H9 (cell line): Measurements from ENCODE around the gene ADI1. TPM values are rescaled to one million over a fixed set of nuclear protein-coding genes. Genes with fewer than 3 reads are reported as not detected.

ENCODE experiments used
- DNase-seq: peaks from one replicate; pipeline ENCODE4 v3.0.0-alpha.2; 2017
- H2AFZ ChIP-seq: one replicate; pipeline ENCODE4 v1.6.1; 2013; ENCODE audit warnings: mild to moderate bottlenecking, low read length, control low read depth, moderate library complexity
- H2AK5ac ChIP-seq: 2 replicates; pipeline ENCODE4 v1.6.1; 2013; ENCODE audit warnings: low read length, control low read depth, mixed read lengths; ENCODE audit not compliant: insufficient read length
- H2BK120ac ChIP-seq: one replicate; pipeline ENCODE4 v1.6.1; 2013; ENCODE audit warnings: low read depth, mild to moderate bottlenecking, low read length, control low read depth, inconsistent platforms; ENCODE audit not compliant: poor library complexity, severe bottlenecking
- H2BK12ac ChIP-seq: 2 replicates; pipeline ENCODE4 v1.6.1; 2013; ENCODE audit warnings: low read length, control low read depth, mixed read lengths, low read depth; ENCODE audit not compliant: insufficient read length
- H2BK15ac ChIP-seq: 2 replicates; pipeline ENCODE4 v1.6.1; 2013; ENCODE audit warnings: low read depth, low read length, control low read depth
- H2BK20ac ChIP-seq: one replicate; pipeline ENCODE4 v1.6.1; 2013; ENCODE audit warnings: low read depth, mild to moderate bottlenecking, low read length, control low read depth, inconsistent platforms; ENCODE audit not compliant: poor library complexity, severe bottlenecking
- H2BK5ac ChIP-seq: 2 replicates; pipeline ENCODE4 v1.6.1; 2013; ENCODE audit warnings: low read length, control low read depth, mixed read lengths; ENCODE audit not compliant: insufficient read length
- H3K14ac ChIP-seq: 2 replicates; pipeline ENCODE4 v1.6.1; 2013; ENCODE audit warnings: low read length, control low read depth; ENCODE audit not compliant: insufficient read depth
- H3K18ac ChIP-seq: 2 replicates; pipeline ENCODE4 v1.6.1; 2013; ENCODE audit warnings: low read depth, mild to moderate bottlenecking, mixed read lengths, low read length, control low read depth; ENCODE audit not compliant: insufficient read length
- H3K23ac ChIP-seq: 2 replicates; pipeline ENCODE4 v1.6.1; 2013; ENCODE audit warnings: low read length, control low read depth, mixed read lengths, low read depth; ENCODE audit not compliant: insufficient read length
- H3K23me2 ChIP-seq: 2 replicates; pipeline ENCODE4 v1.6.1; 2013; ENCODE audit warnings: low read depth, mild to moderate bottlenecking, mixed read lengths, low read length, control low read depth; ENCODE audit not compliant: insufficient read length, poor library complexity, severe bottlenecking
- H3K27ac ChIP-seq: 2 replicates; pipeline ENCODE4 v1.5.1; 2013; ENCODE audit warnings: low read length, control low read depth, mixed read lengths, low read depth; ENCODE audit not compliant: insufficient read length
- H3K27me3 ChIP-seq: 2 replicates; pipeline ENCODE4 v1.6.1; 2013; ENCODE audit warnings: low read length, control low read depth, inconsistent platforms; ENCODE audit not compliant: insufficient read depth
- H3K4ac ChIP-seq: 2 replicates; pipeline ENCODE4 v1.6.1; 2013; ENCODE audit warnings: low read depth, mild to moderate bottlenecking, control low read depth, inconsistent platforms, low read length, moderate library complexity
- H3K4me1 ChIP-seq: 2 replicates; pipeline ENCODE4 v1.6.1; 2013; ENCODE audit warnings: low read length, control low read depth, inconsistent platforms; ENCODE audit not compliant: insufficient read depth
- H3K4me2 ChIP-seq: 2 replicates; pipeline ENCODE4 v1.6.1; 2013; ENCODE audit warnings: low read length, control low read depth, mixed read lengths; ENCODE audit not compliant: insufficient read length, insufficient read depth
- H3K56ac ChIP-seq: 2 replicates; pipeline ENCODE4 v1.6.1; 2013; ENCODE audit warnings: low read depth, mild to moderate bottlenecking, mixed read lengths, low read length, control low read depth; ENCODE audit not compliant: insufficient read length
- H3K79me1 ChIP-seq: 2 replicates; pipeline ENCODE4 v1.6.1; 2013; ENCODE audit warnings: low read depth, mild to moderate bottlenecking, moderate library complexity, low read length, control low read depth, inconsistent platforms; ENCODE audit not compliant: insufficient read depth, poor library complexity, severe bottlenecking
- H3K79me2 ChIP-seq: 2 replicates; pipeline ENCODE4 v1.6.1; 2013; ENCODE audit warnings: low read length, control low read depth, inconsistent platforms; ENCODE audit not compliant: insufficient read depth
- H3K9ac ChIP-seq: 2 replicates; pipeline ENCODE4 v1.6.1; 2013; ENCODE audit warnings: low read length, control low read depth, mixed read lengths; ENCODE audit not compliant: insufficient read length; ENCODE audit errors: extremely low read depth
- H3K9me3 ChIP-seq: one replicate; pipeline ENCODE4 v1.6.1; 2013; ENCODE audit warnings: low read depth, low read length, inconsistent platforms; ENCODE audit not compliant: control insufficient read depth
- H3T11ph ChIP-seq: one replicate; pipeline ENCODE4 v1.6.1; 2013; ENCODE audit warnings: mild to moderate bottlenecking, low read length, control low read depth, inconsistent platforms
- H4K20me1 ChIP-seq: one replicate; pipeline ENCODE4 v1.6.1; 2013; ENCODE audit not compliant: control insufficient read depth, insufficient read length, insufficient read depth
- H4K5ac ChIP-seq: 2 replicates; pipeline ENCODE4 v1.6.1; 2013; ENCODE audit warnings: low read depth, mild to moderate bottlenecking, mixed read lengths, low read length, control low read depth; ENCODE audit not compliant: insufficient read length
- H4K8ac ChIP-seq: replicated peaks from 2 replicates; pipeline ENCODE4 v1.6.1; 2013; ENCODE audit warnings: low read length, control low read depth, mixed read lengths, low read depth; ENCODE audit not compliant: insufficient read length
- H4K91ac ChIP-seq: 2 replicates; pipeline ENCODE4 v1.6.1; 2013; ENCODE audit warnings: low read depth, mild to moderate bottlenecking, moderate library complexity, mixed read lengths, low read length, control low read depth; ENCODE audit not compliant: insufficient read length
- H3K27ac Mint-ChIP-seq, 3 experiments: 2 replicates in 2 of 3; 3 replicates in 1 of 3; pipeline ENCODE4 v1.8.0; 2020 to 2021; ENCODE audit warnings: mixed read lengths in 3 of 3, mild to moderate bottlenecking in 1 of 3, moderate library complexity in 1 of 3
- H3K27me3 Mint-ChIP-seq: 2 replicates; pipeline ENCODE4 v1.8.0; 2021; ENCODE audit warnings: low read depth, mild to moderate bottlenecking, moderate library complexity, mixed read lengths
- H3K36me3 Mint-ChIP-seq, 3 experiments: 2 replicates in 2 of 3; 3 replicates in 1 of 3; pipeline ENCODE4 v1.8.0; 2020 to 2021; ENCODE audit warnings: low read depth in 3 of 3, mixed read lengths in 3 of 3; ENCODE audit not compliant: insufficient read depth in 1 of 3
- H3K4me1 Mint-ChIP-seq, 2 experiments: 2 replicates each; pipeline ENCODE4 v1.8.0; 2020; ENCODE audit warnings: mixed read lengths in 2 of 2
- H3K4me3 Mint-ChIP-seq, 2 experiments: 2 replicates in 1 of 2; 3 replicates in 1 of 2; pipeline ENCODE4 v1.8.0; 2020 to 2021; ENCODE audit warnings: mild to moderate bottlenecking in 2 of 2, mixed read lengths in 2 of 2, moderate library complexity in 1 of 2
- H3K9me3 Mint-ChIP-seq, 2 experiments: 2 replicates in 1 of 2; 3 replicates in 1 of 2; pipeline ENCODE4 v1.8.0; 2020; ENCODE audit warnings: mild to moderate bottlenecking in 2 of 2, mixed read lengths in 2 of 2, moderate library complexity in 1 of 2
- WGBS: extraction: QIAGEN DNeasy Blood & Tissue Kit; methylation state at CpG from one replicate; pipeline ENCODE4 v1.1.7; 2013; ENCODE audit warnings: missing lambda C conversion rate, low lambda C conversion rate, mixed read lengths; ENCODE audit not compliant: insufficient read length; ENCODE audit errors: extremely low coverage; 5-methylcytosine and 5-hydroxymethylcytosine counted together
- total RNA-seq: library from RNA; stranded (reverse); gene quantifications from 2 replicates; pipeline ENCODE4 v1.2.1, GENCODE V29; 2021
- TF ChIP-seq, protein P1 (sequence below): fragments of 200-600 bp; sonication (generic); conservative IDR thresholded peaks from 3 replicates; pipeline ENCODE4 v1.8.0; 2021; ENCODE audit warnings: antibody characterized with exemption, mild to moderate bottlenecking

Gene ADI1
- total RNA-seq, 1 experiment from 2014 or later = 23.4 TPM

DNA sequence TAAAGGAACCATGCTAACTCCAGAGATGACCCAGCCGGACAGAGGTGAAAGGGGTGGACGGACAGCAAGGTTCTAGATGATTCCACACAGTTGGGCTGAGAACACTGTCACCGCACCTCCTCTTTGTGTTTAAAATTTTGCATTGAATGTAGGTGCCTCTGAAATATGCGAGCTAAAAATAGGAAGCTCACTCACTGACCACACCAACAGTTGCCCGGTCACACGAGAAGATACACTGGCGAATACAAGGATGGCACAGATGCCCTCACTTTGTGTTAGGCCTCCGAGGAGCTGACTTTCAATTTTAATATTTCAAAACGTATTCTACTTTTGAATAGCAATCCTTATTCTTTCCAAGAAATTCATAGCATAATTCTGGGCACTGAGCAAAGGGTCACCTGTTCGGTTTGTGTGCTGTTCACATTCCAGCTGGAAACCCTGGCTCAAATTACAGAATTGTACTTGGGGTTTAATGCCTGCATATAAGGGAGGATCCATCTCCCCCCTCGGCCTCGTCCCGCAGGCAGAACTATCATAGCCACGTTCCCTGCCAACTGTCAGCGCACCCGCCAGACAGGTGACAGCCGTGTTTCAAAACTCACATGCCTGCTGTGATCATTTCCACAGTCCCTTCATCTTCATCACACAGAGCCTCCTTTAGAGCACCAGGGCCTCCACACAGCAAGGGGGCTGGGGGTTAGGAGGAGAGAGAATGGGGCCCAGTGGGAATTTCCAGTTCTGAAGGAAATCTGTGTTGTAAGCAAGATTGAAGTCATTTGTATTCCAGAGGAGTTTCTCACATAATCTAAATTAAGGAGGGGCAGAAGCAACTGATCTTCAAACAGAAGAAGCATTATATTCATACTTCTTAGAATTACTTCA lies 48.2 kb downstream of the ADI1 start:
- no peak overlapping the region for H3K4me2 ChIP-seq
- H3K4me3 Mint-ChIP-seq = no peak overlapping the region
- no CpG with 5 or more reads among the region's 17 CpGs for WGBS

More for the DNA sequence above, 48.2 kb downstream of the ADI1 start:
- Histone ChIP-seq H2BK12ac (no peak overlapping the region), H3K79me1 (no peaks in the 10 kb centered on the region), H3K14ac (no peak overlapping the region), H3K4ac (no peak overlapping the region), H3K9ac (no peak overlapping the region), H3K4me1 (no peaks in the 10 kb centered on the region), H3K56ac (no peak overlapping the region), H3K23me2 (no peaks in the 10 kb centered on the region), H4K91ac (no peak overlapping the region), H4K20me1 (no peaks in the 10 kb centered on the region), H3K27me3 (no peaks in the 10 kb centered on the region), H3K9me3 (no peaks in the 10 kb centered on the region), H2BK20ac (no peak overlapping the region), H4K8ac (no peak overlapping the region), H2AFZ (no peak overlapping the region), H3K18ac (no peak overlapping the region), H4K5ac (no peak overlapping the region), H2BK5ac (no peak overlapping the region), H3K79me2 (no peaks in the 10 kb centered on the region), H2BK15ac (no peak overlapping the region), H2BK120ac (no peak overlapping the region), H3T11ph (no peak overlapping the region), H3K27ac (no peak overlapping the region), H3K23ac (no peak overlapping the region), H2AK5ac (no peak overlapping the region)
- Mint-ChIP-seq H3K9me3 (no peaks in the 10 kb centered on the region), H3K27ac (no peak overlapping the region), H3K36me3 (peaks cover 19 to 56% (median 23%) of the 10 kb centered on the region in 3 experiments; a peak in 6 of 7 replicates), H3K4me1 (peaks cover 9 to 13% of the 10 kb centered on the region in 2 experiments), H3K27me3 (no peaks in the 10 kb centered on the region)
- TF ChIP-seq, protein P1, sequence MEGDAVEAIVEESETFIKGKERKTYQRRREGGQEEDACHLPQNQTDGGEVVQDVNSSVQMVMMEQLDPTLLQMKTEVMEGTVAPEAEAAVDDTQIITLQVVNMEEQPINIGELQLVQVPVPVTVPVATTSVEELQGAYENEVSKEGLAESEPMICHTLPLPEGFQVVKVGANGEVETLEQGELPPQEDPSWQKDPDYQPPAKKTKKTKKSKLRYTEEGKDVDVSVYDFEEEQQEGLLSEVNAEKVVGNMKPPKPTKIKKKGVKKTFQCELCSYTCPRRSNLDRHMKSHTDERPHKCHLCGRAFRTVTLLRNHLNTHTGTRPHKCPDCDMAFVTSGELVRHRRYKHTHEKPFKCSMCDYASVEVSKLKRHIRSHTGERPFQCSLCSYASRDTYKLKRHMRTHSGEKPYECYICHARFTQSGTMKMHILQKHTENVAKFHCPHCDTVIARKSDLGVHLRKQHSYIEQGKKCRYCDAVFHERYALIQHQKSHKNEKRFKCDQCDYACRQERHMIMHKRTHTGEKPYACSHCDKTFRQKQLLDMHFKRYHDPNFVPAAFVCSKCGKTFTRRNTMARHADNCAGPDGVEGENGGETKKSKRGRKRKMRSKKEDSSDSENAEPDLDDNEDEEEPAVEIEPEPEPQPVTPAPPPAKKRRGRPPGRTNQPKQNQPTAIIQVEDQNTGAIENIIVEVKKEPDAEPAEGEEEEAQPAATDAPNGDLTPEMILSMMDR = no peak
- DNase-seq = no peak
